PC-9 (cell line): Measurements from ENCODE around the gene PDE4B. TPM values are rescaled to one million over a fixed set of nuclear protein-coding genes. Genes with fewer than 3 reads are reported as not detected.

ENCODE experiments used
- BruUV-seq: library from RNA; stranded (reverse); fragments of 400-500 nt; replicated peaks from 2 replicates; lab custom pipeline; 2021; lab: Mats Ljungman, UMichigan
- CTCF ChIA-PET: fragments of 300-600 bp; sonication (Branson Sonifier 250); formaldehyde crosslinking; loops from one replicate; lab custom pipeline; 2022; ENCODE audit warnings: antibody characterized with exemption; lab: Charles Lee
- POLR2A ChIA-PET: fragments of 300-600 bp; sonication (Branson Sonifier 250); formaldehyde crosslinking; loops from one replicate; lab custom pipeline; 2022; ENCODE audit warnings: antibody characterized with exemption; ENCODE audit not compliant: unreplicated experiment; lab: Charles Lee
- DNase-seq, 2 experiments: peaks; one replicate each; pipeline versions ENCODE4 v3.0.0 to v3.0.0-alpha.2; 2015 to 2022; ENCODE audit warnings: mixed read lengths in 1 of 2
- H2AFZ ChIP-seq: fragments of 200-600 bp; sonication (generic); 2 replicates; pipeline ENCODE4 v1.8.1; 2017; ENCODE audit warnings: antibody characterized with exemption
- H3F3A ChIP-seq: fragments of 200-600 bp; sonication (generic); 2 replicates; pipeline ENCODE4 v1.8.1; 2017; ENCODE audit warnings: antibody characterized with exemption, mild to moderate bottlenecking, low read depth; ENCODE audit not compliant: insufficient read depth
- H3K27ac ChIP-seq: fragments of 200-600 bp; sonication (generic); 2 replicates; pipeline ENCODE4 v1.6.1; 2016; ENCODE audit warnings: mixed run types
- H3K27me3 ChIP-seq: fragments of 200-600 bp; sonication (generic); 2 replicates; pipeline ENCODE4 v1.6.1; 2016; ENCODE audit warnings: low read depth, mixed run types; ENCODE audit not compliant: insufficient read depth
- H3K36me3 ChIP-seq: fragments of 200-600 bp; sonication (generic); 2 replicates; pipeline ENCODE4 v1.6.1; 2016; ENCODE audit warnings: low read depth, mixed run types
- H3K4me1 ChIP-seq: fragments of 200-600 bp; sonication (generic); replicated peaks from 2 replicates; pipeline ENCODE4 v1.6.1; 2016; ENCODE audit warnings: mixed run types; ENCODE audit not compliant: insufficient read depth
- H3K4me2 ChIP-seq: fragments of 200-600 bp; sonication (generic); 2 replicates; pipeline ENCODE4 v1.6.1; 2017; ENCODE audit warnings: mixed run types
- H3K4me3 ChIP-seq: fragments of 200-600 bp; sonication (generic); 2 replicates; pipeline ENCODE4 v1.6.1; 2016; ENCODE audit warnings: mixed run types
- H3K79me2 ChIP-seq: fragments of 200-600 bp; sonication (generic); 2 replicates; pipeline ENCODE4 v1.6.1; 2017; ENCODE audit warnings: low read depth, mixed run types
- H3K9me2 ChIP-seq: fragments of 200-600 bp; sonication (generic); 2 replicates; pipeline ENCODE4 v1.8.1; 2017; ENCODE audit warnings: mild to moderate bottlenecking; ENCODE audit not compliant: insufficient read depth
- H3K9me3 ChIP-seq: fragments of 200-600 bp; sonication (generic); 2 replicates; pipeline ENCODE4 v1.8.1; 2016; ENCODE audit warnings: low read depth; ENCODE audit not compliant: insufficient read depth
- H4K20me1 ChIP-seq: fragments of 200-600 bp; sonication (generic); 2 replicates; pipeline ENCODE4 v1.8.1; 2017; ENCODE audit not compliant: insufficient read depth
- EZH2 ChIP-seq: fragments of 200-600 bp; sonication (generic); IDR thresholded peaks from 2 replicates; pipeline ENCODE4 v1.8.0; 2017; ENCODE audit warnings: antibody characterized with exemption, low read depth
- intact Hi-C: fragments of 100-400 bp; cut with micrococcal nuclease; formaldehyde crosslinking; loops from one replicate; pipeline ENCODE4 v1.10.0; 2022; ENCODE audit not compliant: unreplicated experiment
- total RNA-seq: library from RNA; stranded (reverse); gene quantifications from 2 replicates; pipeline ENCODE4 v1.2.3, GENCODE V29; 2021
- TF ChIP-seq, protein P1 (sequence below): fragments of 200-600 bp; sonication (generic); conservative IDR thresholded peaks from 2 replicates; pipeline ENCODE4 v1.6.1; 2017; ENCODE audit warnings: mixed run types, antibody characterized with exemption, mild to moderate bottlenecking, moderate library complexity

Gene PDE4B
- total RNA-seq, 1 experiment from 2014 or later, result 1.3 TPM

GRCh38 chr1:65880611-65881010 is 87.9 kb downstream of the PDE4B start:
- BruUV-seq, result no TSS peak
- intact Hi-C loops, result no loop called here
- Histone ChIP-seq H4K20me1 (no peaks in the 10 kb centered on the region), H3K4me1 (no peaks in the 10 kb centered on the region), H3F3A (no peaks in the 10 kb centered on the region), H3K4me2 (no peak overlapping the region), H3K9me3 (no peaks in the 10 kb centered on the region), H3K36me3 (no peaks in the 10 kb centered on the region), H3K4me3 (no peak overlapping the region), H3K9me2 (no peaks in the 10 kb centered on the region), H3K79me2 (no peaks in the 10 kb centered on the region), H3K27me3 (no peaks in the 10 kb centered on the region), H2AFZ (no peak overlapping the region), H3K27ac (no peak overlapping the region)
- POLR2A ChIA-PET, result no interaction called here
- CTCF ChIA-PET, result no interaction called here
- DNase-seq, result no peak
- no peak for TF ChIP-seq EZH2
- TF ChIP-seq, protein P1, sequence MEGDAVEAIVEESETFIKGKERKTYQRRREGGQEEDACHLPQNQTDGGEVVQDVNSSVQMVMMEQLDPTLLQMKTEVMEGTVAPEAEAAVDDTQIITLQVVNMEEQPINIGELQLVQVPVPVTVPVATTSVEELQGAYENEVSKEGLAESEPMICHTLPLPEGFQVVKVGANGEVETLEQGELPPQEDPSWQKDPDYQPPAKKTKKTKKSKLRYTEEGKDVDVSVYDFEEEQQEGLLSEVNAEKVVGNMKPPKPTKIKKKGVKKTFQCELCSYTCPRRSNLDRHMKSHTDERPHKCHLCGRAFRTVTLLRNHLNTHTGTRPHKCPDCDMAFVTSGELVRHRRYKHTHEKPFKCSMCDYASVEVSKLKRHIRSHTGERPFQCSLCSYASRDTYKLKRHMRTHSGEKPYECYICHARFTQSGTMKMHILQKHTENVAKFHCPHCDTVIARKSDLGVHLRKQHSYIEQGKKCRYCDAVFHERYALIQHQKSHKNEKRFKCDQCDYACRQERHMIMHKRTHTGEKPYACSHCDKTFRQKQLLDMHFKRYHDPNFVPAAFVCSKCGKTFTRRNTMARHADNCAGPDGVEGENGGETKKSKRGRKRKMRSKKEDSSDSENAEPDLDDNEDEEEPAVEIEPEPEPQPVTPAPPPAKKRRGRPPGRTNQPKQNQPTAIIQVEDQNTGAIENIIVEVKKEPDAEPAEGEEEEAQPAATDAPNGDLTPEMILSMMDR, result no peak

DNA sequence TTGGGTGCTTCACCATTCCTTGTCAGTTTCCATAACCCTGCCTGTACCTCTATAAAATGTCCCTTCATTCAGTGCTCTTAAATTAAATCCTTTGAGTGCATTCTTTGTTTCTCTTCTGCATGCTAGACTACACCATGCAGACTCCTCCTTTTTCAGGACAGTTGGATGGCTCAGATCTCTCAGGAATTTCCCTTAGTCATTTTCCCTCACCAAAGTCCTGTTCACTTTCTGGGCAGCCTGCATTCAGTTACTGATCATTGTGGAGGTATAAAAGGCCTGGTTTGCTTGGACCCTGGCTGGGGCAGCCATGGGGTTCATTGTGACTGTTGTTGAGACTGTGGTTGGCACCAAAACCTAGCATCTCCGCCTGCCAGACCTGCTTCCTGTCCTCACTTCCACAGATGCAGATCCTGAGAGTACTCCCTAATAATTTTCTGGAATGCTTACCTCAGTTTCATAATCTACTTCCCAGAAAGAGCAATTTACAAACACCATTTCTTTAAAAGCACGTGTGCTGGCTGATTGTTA is 88.4 kb downstream of the PDE4B start:
- POLR2A ChIA-PET, result no interaction called here
- no peaks in the 10 kb centered on the region for H3K9me3 ChIP-seq
- TF ChIP-seq EZH2, result no peak
- TF ChIP-seq, protein P1, result no peak
- H4K20me1 ChIP-seq, result no peaks in the 10 kb centered on the region
- no peaks in the 10 kb centered on the region for H3K9me2 ChIP-seq
- H3K36me3 ChIP-seq, result no peaks in the 10 kb centered on the region
- no peak for DNase-seq
- H3K27ac ChIP-seq, result no peak overlapping the region
- no peak overlapping the region for H3K4me2 ChIP-seq
- H3K4me1 ChIP-seq, result no peaks in the 10 kb centered on the region
- no peak overlapping the region for H2AFZ ChIP-seq
- no peak overlapping the region for H3K4me3 ChIP-seq
- H3F3A ChIP-seq, result no peaks in the 10 kb centered on the region
- H3K79me2 ChIP-seq, result no peaks in the 10 kb centered on the region
- no peaks in the 10 kb centered on the region for H3K27me3 ChIP-seq
- intact Hi-C loops, result no loop called here
- CTCF ChIA-PET, result no interaction called here
- BruUV-seq, result no TSS peak

DNA sequence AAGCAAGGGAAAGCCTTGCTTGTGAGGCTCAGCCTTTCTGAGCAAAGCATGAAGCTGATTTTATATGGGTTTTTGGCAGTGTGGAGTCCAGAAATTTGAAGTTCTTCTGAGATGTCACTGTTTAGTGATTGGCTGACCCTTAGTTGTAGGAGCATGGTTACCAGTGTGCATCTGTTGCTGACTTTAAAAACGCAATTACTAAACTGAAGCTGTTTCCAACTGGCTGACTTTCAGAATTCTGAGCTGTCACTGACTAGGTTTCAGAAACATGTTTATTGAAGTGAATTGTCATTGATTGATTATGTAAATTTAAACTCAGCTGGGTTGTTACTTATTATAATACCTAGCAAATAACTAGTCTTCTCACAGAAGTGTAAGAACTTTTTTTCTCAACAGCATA is 89.4 kb downstream of the PDE4B start:
- Histone ChIP-seq H3K4me3 (no peak overlapping the region), H4K20me1 (no peaks in the 10 kb centered on the region), H3K27me3 (no peaks in the 10 kb centered on the region), H2AFZ (no peak overlapping the region), H3K36me3 (no peaks in the 10 kb centered on the region), H3K79me2 (no peaks in the 10 kb centered on the region), H3K9me3 (no peaks in the 10 kb centered on the region), H3K4me1 (no peaks in the 10 kb centered on the region), H3K9me2 (no peaks in the 10 kb centered on the region), H3F3A (no peaks in the 10 kb centered on the region), H3K4me2 (no peak overlapping the region), H3K27ac (no peak overlapping the region)
- intact Hi-C loops, result no loop called here
- TF ChIP-seq, protein P1, result no peak
- no peak for TF ChIP-seq EZH2
- BruUV-seq, result no TSS peak
- POLR2A ChIA-PET, result no interaction called here
- no peak for DNase-seq
- CTCF ChIA-PET, result no interaction called here
